Endothelial cell of umbilical vein (primary cell): ENCODE results near the gene PPM1H. TPM values are rescaled to one million over a fixed set of nuclear protein-coding genes. Genes with fewer than 3 reads are reported as not detected.
"Not testable (repeated sequence)": the region's sequence is repeated elsewhere in the genome, so short reads cannot be mapped to it uniquely, and the experiment has no call there.

Source experiments
- BruUV-seq: library from RNA; stranded (reverse); fragments of 400-500 nt; replicated peaks from 2 replicates; lab custom pipeline; 2021; lab: Mats Ljungman, UMichigan
- CTCF ChIA-PET: fragments of 300-600, 350-600 bp; sonication (Branson Sonifier 250); formaldehyde crosslinking; loops from one replicate; lab custom pipeline; 2021; ENCODE audit warnings: antibody characterized with exemption, inconsistent platforms; lab: Charles Lee
- POLR2A ChIA-PET: fragments of 300-600, 350-600 bp; sonication (Branson Sonifier 250); formaldehyde crosslinking; loops from one replicate; lab custom pipeline; 2021; ENCODE audit warnings: antibody characterized with exemption, inconsistent platforms; lab: Charles Lee
- DNase-seq: peaks from one replicate; pipeline ENCODE4 v3.0.0-alpha.2; 2011; ENCODE audit warnings: low read depth, low spot score
- FAIRE-seq: peaks from 2 replicates; lab custom pipeline; 2011; peaks lifted over from hg19 to GRCh38; lab: Jason Lieb, UNC
- H2AFZ ChIP-seq: 2 replicates; pipeline ENCODE4 v1.6.0; 2012; ENCODE audit warnings: low read depth, low read length, control low read depth, inconsistent platforms
- H3K27ac ChIP-seq: 2 replicates; pipeline ENCODE4 v1.5.1; 2011; ENCODE audit warnings: low read depth, mild to moderate bottlenecking, control low read depth, low read length, moderate library complexity; ENCODE audit not compliant: insufficient read depth
- H3K27me3 ChIP-seq, 2 experiments: 2 replicates each; pipeline versions ENCODE4 v1.6.0 to v1.6.1; 2011; ENCODE audit warnings: low read length in 2 of 2, mixed read lengths in 1 of 2; ENCODE audit not compliant: control insufficient read depth in 2 of 2, insufficient read depth in 2 of 2
- H3K36me3 ChIP-seq, 2 experiments: 2 replicates in 1 of 2; 3 replicates in 1 of 2; pipeline ENCODE4 v1.5.1; 2011; ENCODE audit warnings: low read length in 2 of 2, mild to moderate bottlenecking in 1 of 2, moderate library complexity in 1 of 2; ENCODE audit not compliant: control insufficient read depth in 2 of 2, insufficient read depth in 2 of 2; ENCODE audit errors: extremely low read depth in 1 of 2
- H3K4me1 ChIP-seq: 3 replicates; pipeline ENCODE4 v1.5.1; 2011; ENCODE audit warnings: mild to moderate bottlenecking, low read length; ENCODE audit not compliant: control insufficient read depth, insufficient read depth; ENCODE audit errors: extremely low read depth
- H3K4me2 ChIP-seq: 2 replicates; pipeline ENCODE4 v1.6.1; 2011; ENCODE audit warnings: low read length, control low read depth, mixed read lengths; ENCODE audit not compliant: insufficient read depth
- H3K4me3 ChIP-seq, 3 experiments: fragments of 200-600 bp in 1 of 3; sonication (generic), shearing (Covaris generic) in 1 of 3; replicated peaks in 1 of 3; 2 replicates each; pipeline ENCODE4 v1.5.1; 2011 to 2016; ENCODE audit warnings: control low read depth in 3 of 3, low read length in 3 of 3, mild to moderate bottlenecking in 2 of 3, inconsistent platforms in 1 of 3, low read depth in 1 of 3, moderate library complexity in 1 of 3; ENCODE audit not compliant: insufficient read depth in 1 of 3
- H3K79me2 ChIP-seq: 2 replicates; pipeline ENCODE4 v1.6.0; 2012; ENCODE audit warnings: low read length, inconsistent platforms; ENCODE audit not compliant: control insufficient read depth, insufficient read depth
- H3K9ac ChIP-seq: replicated peaks from 2 replicates; pipeline ENCODE3; 2011; ENCODE audit warnings: low read length, control low read depth; ENCODE audit not compliant: insufficient read depth; ENCODE audit errors: extremely low read depth
- H3K9me1 ChIP-seq: replicated peaks from 3 replicates; pipeline ENCODE4 v1.6.0; 2011; ENCODE audit warnings: mild to moderate bottlenecking, low read length; ENCODE audit not compliant: control insufficient read depth, insufficient read depth; ENCODE audit errors: extremely low read depth
- H3K9me3 ChIP-seq: replicated peaks from 2 replicates; pipeline ENCODE4 v1.5.1; 2012; ENCODE audit warnings: low read length, inconsistent platforms; ENCODE audit not compliant: control insufficient read depth, insufficient read depth
- H4K20me1 ChIP-seq: replicated peaks from 2 replicates; pipeline ENCODE3; 2011; ENCODE audit warnings: mild to moderate bottlenecking, low read length; ENCODE audit not compliant: control insufficient read depth, insufficient read depth; ENCODE audit errors: extremely low read depth
- CTCF ChIP-seq, 2 donors: IDR thresholded peaks; 1 replicate in 1 of 2; 2 replicates in 1 of 2; pipeline ENCODE4 v1.5.1; 2011; ENCODE audit warnings: low read length in 2 of 2, mild to moderate bottlenecking in 2 of 2, moderate library complexity in 2 of 2, control low read depth in 1 of 2, inconsistent platforms in 1 of 2, low read depth in 1 of 2; ENCODE audit not compliant: insufficient read depth in 1 of 2; ENCODE audit errors: extremely low read depth in 1 of 2
- EZH2 ChIP-seq: IDR thresholded peaks from 2 replicates; pipeline ENCODE4 v1.6.1; 2012; ENCODE audit warnings: borderline replicate concordance, low read depth, mild to moderate bottlenecking, moderate library complexity, low read length, inconsistent platforms; ENCODE audit not compliant: severe bottlenecking
- FOS ChIP-seq: IDR thresholded peaks from 2 replicates; pipeline ENCODE4 v1.6.1; 2011; ENCODE audit warnings: mild to moderate bottlenecking, low read length, moderate library complexity, borderline replicate concordance; ENCODE audit not compliant: insufficient read depth
- GATA2 ChIP-seq: IDR thresholded peaks from 2 replicates; pipeline ENCODE4 v1.7.0; 2011; ENCODE audit warnings: low read depth, mild to moderate bottlenecking, moderate library complexity, mixed read lengths, low read length; ENCODE audit not compliant: insufficient read length, insufficient read depth
- JUN ChIP-seq: IDR thresholded peaks from 2 replicates; pipeline ENCODE4 v1.6.1; 2011; ENCODE audit warnings: borderline replicate concordance, low read depth; ENCODE audit not compliant: insufficient read length, insufficient read depth
- MAX ChIP-seq: IDR thresholded peaks from 2 replicates; pipeline ENCODE4 v1.6.1; 2011; ENCODE audit not compliant: insufficient read depth, insufficient read length
- MYC ChIP-seq: IDR thresholded peaks from one replicate; pipeline ENCODE4 v1.6.1; 2011; ENCODE audit warnings: mild to moderate bottlenecking, low read depth, low read length
- POLR2A ChIP-seq: IDR thresholded peaks from 2 replicates; pipeline ENCODE4 v1.6.1; 2012; ENCODE audit warnings: low read depth, mild to moderate bottlenecking, control low read depth, low read length
- POLR2AphosphoS5 ChIP-seq: IDR thresholded peaks from 2 replicates; pipeline ENCODE4 v1.6.1; 2012; ENCODE audit warnings: low read depth, mild to moderate bottlenecking, control low read depth, low read length, moderate library complexity; ENCODE audit not compliant: insufficient read depth
- dilution Hi-C: fragments of 300-500 bp; cut with MboI; formaldehyde crosslinking; loops from one replicate; pipeline ENCODE4 v1.15.0; 2019; ENCODE audit warnings: low sequenced_read_pairs; ENCODE audit not compliant: extremely low pct_ligation_motif_present
- intact Hi-C: fragments of 100-400 bp; cut with micrococcal nuclease; formaldehyde crosslinking; loops from one replicate; pipeline ENCODE4 v1.10.0; 2022
- polyA plus RNA-seq, 4 experiments: library from polyadenylated mRNA; depleted of rRNA in 3 of 4; stranded (reverse) in 3 of 4; unstranded in 1 of 4; fragments of >200 nt; gene quantifications; 2 replicates each; pipeline versions ENCODE4 v1.2.1 to v1.2.3, GENCODE V29; 2011 to 2012; ENCODE audit warnings: missing spikeins in 1 of 4
- total RNA-seq: library from RNA; stranded (reverse); gene quantifications from 2 replicates; pipeline ENCODE4 v1.2.3, GENCODE V29; 2021

Gene PPM1H
- total and polyA plus RNA-seq, 2 donors (not counting 3 experiments of a cell fraction or from before 2014, with no cell fraction given) = 1.0 to 7.2 TPM

- Histone ChIP-seq H3K9ac (no peak overlapping the region), H3K27ac (no peak overlapping the region), H3K4me3 (no peak overlapping the region), H2AFZ (no peak overlapping the region), H3K79me2 (no peaks in the 10 kb centered on the region), H3K9me1 (no peaks in the 10 kb centered on the region), H4K20me1 (no peaks in the 10 kb centered on the region), H3K27me3 (peaks cover 4 to 5% of the 10 kb centered on the region in 2 experiments), H3K36me3 (no peaks in the 10 kb centered on the region), H3K4me2 (no peak overlapping the region), H3K9me3 (no peaks in the 10 kb centered on the region), H3K4me1 (no peaks in the 10 kb centered on the region)
- POLR2A ChIA-PET = no interaction called here
- no peak for TF ChIP-seq JUN
- TF ChIP-seq GATA2 = no peak
- no peak for TF ChIP-seq FOS
- FAIRE-seq (no peak), DNase-seq (no peak)
- BruUV-seq = no TSS peak
- CTCF ChIA-PET = interaction anchor here (0.9 to 1.0 kb wide), 2 partner anchors 12 to 29 kb away, joined by 3 read pairs; no protein-coding TSS in a partner anchor
- intact Hi-C loops = no loop called here
- dilution Hi-C loops = no loop called here
Observed at GRCh38 chr12:62882140-62882539, 52.8 kb downstream of the PPM1H start.

GRCh38 chr12:62879691-62880090 is 55.3 kb downstream of the PPM1H start:
- Histone ChIP-seq H3K4me2 (no peak overlapping the region), H3K4me1 (no peaks in the 10 kb centered on the region), H2AFZ (no peak overlapping the region), H3K36me3 (no peaks in the 10 kb centered on the region), H4K20me1 (no peaks in the 10 kb centered on the region), H3K9me1 (no peaks in the 10 kb centered on the region), H3K4me3 (no peak overlapping the region), H3K79me2 (no peaks in the 10 kb centered on the region), H3K9me3 (no peaks in the 10 kb centered on the region), H3K27me3 (peaks cover 4 to 6% of the 10 kb centered on the region in 2 experiments), H3K9ac (no peak overlapping the region), H3K27ac (no peak overlapping the region)
- dilution Hi-C loops (no loop called here), intact Hi-C loops (no loop called here)
- FAIRE-seq (no peak), DNase-seq (no peak)
- no TSS peak for BruUV-seq
- TF ChIP-seq JUN (no peak), MYC (no peak), POLR2A (no peak), EZH2 (no peak), GATA2 (no peak), POLR2AphosphoS5 (no peak), FOS (no peak), MAX (no peak), CTCF (IDR thresholded peaks at IDR 0.05; ENCODE audit: extremely low read depth in 1 of 2, insufficient read depth in 1 of 2, low read depth in 1 of 2, low read length in 2 of 2) (no peak)
- ChIA-PET POLR2A (no interaction called here), CTCF (no interaction called here)

GRCh38 chr12:62879228-62879627 is 55.7 kb downstream of the PPM1H start:
- intact Hi-C loops, H4K20me1 ChIP-seq, H3K9ac ChIP-seq, FAIRE-seq, H3K79me2 ChIP-seq, H3K9me3 ChIP-seq, H3K4me1 ChIP-seq, BruUV-seq, DNase-seq, dilution Hi-C loops, H3K27ac ChIP-seq, H3K36me3 ChIP-seq, H3K4me2 ChIP-seq, H3K9me1 ChIP-seq, H3K27me3 ChIP-seq, POLR2A ChIA-PET, CTCF ChIA-PET, H2AFZ ChIP-seq, H3K4me3 ChIP-seq: not testable (repeated sequence)
